Measurements from ENCODE around the gene IFT52.

The IFT52 gene

GRCh38 chr20:43695571-43695970, 104.8 kb downstream of the IFT52 start:
- no peak for DNase-seq

All from GDM1 (cell line).